GM18873 (cell line): ENCODE measurements around the gene FAM13A.
"Not testable (repeated sequence)": the region's sequence is repeated elsewhere in the genome, so short reads cannot be mapped to it uniquely, and the experiment has no call there.

Experiments
- ATAC-seq: cut with Tn5 transposase; IDR thresholded peaks from one replicate; pipeline ENCODE4 v1.9.1; 2021; ENCODE audit warnings: mild to moderate bottlenecking, moderate library complexity, moderate number of reproducible peaks; ENCODE audit not compliant: unreplicated experiment, low FRiP score

Gene FAM13A

DNA sequence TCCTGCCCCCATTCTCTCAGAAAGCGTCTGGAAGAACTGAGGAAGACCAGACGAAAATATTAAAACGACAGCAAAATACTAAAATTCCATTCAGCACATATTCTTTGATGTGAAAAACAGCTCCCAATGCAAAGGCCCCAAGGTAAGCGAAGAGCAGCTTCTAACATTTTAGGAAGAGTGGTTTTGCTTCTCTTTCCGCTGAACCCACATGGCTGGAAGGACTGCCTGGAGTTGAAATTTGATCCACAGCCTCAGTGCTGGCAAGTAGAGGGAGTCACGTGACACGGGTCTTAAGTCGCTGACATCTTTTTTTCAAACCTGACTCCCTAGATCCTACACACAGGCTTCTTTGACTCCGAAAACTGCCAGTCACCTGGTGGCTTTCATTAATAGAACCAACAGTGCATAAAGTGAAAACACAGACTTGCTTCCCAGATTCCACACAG, at the start of gene FAM13A:
FAM13A (minus strand) TSS at position 233 of the 446 bp plus-strand sequence; CDS start at position 12, 221 bp downstream.
- ATAC-seq: no peak

DNA sequence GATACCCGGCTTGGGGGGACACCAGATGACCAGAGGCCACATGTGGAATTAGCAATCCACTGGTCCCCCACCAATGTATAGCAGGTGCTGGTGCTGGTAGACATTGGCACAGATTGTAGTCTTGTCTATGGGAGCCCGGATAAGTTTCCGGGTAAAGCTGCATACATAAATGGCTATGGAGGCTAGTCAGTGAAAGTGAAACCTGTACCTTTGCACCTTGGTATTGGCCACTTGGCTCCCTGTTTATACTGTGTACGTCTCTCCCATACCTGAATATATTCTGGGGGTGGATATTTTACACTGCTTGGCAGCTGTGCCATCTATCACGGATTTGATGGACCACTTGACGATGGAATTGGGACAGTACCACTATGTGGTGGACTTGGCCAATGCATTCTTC, 48.7 kb upstream of the FAM13A start:
- ATAC-seq: no peak

DNA sequence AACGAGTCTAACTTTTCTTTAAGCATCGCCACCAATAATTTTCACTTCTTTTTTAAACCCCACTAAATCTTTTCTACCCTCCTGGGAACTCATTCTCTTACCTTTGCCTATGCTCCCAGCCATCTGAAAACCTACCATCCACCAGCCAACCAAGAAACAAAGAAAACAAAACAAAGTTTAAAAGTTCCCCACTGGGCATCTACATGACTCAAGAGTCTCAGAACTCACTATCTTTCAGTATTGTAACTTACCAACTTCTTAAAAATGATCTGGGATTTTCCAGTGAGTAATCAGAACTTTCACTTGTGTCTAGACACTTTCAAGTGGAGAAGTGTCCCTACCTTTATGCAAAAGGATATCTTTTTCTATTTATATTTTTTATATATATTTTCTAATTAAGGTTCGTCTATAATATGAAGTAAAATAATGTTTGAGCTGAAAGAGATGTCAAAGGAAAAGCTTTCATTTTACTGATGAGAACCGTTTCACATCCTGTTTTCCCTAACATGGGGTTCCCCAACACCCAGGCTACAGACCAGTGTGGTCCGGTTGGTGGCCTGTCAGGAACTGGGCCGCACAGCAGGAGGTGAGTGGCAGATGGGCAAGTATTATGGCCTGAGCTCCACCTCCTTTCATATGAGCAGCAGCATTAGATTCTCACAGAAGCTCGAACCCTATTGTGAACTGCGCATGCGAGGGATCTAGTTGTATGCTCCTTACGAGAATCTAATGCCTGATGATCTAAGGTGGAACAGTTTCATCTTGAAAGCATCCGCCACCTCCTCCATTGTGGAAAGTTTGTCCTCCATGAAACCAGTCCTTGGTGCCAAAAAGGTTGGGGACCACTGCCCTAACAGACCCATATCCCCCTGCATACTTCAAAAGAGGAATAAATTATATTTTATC, 44.5 kb upstream of the FAM13A start:
- ATAC-seq: peak; percentile 95

DNA sequence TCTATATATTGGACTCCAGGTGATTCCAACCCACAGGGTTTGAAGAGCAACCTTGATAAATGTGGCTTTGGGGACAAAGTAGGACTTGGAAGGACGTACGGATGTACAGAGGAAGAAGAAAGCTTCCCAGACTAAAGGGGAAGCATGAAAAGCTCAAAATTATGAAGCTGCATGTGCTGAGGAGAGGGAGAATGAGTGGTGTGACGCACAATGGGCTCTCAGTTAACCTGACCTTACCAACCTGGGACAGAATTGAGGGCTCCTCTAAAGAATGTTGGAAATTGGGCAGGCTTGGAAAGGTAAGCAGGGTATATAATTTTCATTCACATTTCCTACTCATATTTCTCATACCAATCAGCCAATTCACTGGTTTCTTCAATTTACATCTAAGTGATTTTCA, 43.9 kb upstream of the FAM13A start:
- peak; percentile 4 for ATAC-seq

DNA sequence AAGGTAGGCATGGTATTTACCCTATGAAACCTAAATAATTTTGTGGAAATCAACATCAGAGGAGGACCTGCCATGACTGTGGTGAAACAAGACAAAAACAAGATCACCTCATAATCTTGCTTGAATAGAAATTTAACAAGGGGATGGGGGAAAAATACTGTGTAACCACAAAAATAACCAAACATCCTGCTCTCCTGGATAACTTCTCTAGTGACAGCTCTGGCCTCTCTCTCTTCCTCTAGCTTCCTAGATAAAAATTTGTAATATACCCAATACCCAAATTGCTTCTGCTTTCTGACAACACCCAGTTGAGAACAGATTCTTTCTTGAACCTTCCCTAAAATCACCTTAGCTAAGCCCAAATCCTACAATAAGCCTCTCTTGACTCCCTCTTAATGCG, 42.5 kb upstream of the FAM13A start:
- no peak for ATAC-seq

DNA sequence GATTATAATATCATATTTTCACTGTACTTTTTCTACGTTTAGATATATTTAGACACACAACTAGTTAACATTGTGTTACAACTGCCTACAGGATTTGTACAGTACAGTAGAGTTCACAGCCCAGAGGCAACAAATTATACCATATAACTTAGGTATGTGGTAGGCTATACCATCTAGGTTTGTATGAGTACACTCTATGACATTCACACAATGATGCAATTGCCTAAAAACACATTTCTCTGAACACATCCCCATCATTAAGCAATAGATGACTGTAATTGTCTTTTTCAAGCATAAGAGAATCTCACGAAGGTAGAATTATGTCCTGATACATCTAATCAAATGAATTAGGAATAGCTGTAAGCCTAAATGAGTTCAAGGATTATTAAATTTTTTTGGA, 42.0 kb upstream of the FAM13A start:
- ATAC-seq: no peak

DNA sequence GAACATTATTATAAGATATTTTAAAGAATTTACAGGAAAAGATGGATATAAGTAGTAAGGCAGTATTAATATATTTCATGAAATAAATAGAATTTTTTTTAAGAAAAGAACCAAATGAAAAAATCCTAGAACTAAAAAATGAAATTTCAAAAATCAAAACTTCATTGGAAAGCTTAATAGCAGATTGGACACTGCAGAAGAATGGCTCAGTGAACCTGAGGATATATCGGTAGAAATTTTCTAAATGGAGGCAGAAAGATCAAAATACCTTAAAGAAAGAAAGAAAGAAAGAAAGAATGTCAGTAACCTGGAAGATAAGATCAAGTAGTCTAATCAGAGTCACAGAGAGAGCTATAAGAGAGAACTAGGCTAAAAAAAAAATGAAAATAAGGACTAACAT, 21.3 kb upstream of the FAM13A start:
- ATAC-seq: no peak

DNA sequence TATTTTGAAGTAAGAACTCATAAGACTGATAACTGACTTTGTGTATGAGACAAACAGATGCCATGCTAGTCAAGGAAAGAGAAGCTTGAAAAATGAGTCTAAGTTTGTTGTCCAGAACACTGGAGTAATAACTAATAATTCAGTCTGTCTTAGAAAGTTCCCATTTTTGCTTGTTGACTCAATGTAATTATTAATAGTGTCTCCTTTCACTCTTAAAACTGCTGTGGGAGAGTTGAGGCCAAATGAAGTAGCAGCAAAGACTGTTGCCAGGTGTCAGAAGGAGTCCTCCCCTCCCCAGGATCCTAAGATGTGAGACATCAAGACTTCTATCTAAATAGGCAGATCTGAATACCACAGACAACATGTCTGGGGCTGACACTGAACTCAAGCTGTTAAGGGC, 20.8 kb upstream of the FAM13A start:
- no peak for ATAC-seq

DNA sequence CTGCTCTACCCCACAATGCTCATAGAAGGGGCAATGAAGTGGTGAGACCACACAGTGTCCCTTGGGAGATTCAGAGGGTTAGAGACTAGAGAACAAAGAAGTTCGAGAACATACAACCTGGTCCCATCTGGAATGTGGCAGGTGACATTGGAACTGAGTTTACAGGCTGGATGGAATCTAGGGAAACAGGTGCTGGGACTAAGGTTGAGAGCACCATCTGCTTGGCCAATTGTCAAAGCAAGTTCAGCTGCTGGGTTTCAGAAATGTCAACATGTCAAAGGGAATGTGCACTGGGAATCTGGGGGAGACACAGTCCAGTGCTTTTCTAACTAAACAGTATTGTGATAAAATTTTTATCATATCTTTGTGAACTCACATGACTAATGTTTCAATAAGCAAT, 15.9 kb upstream of the FAM13A start:
- no peak for ATAC-seq

DNA sequence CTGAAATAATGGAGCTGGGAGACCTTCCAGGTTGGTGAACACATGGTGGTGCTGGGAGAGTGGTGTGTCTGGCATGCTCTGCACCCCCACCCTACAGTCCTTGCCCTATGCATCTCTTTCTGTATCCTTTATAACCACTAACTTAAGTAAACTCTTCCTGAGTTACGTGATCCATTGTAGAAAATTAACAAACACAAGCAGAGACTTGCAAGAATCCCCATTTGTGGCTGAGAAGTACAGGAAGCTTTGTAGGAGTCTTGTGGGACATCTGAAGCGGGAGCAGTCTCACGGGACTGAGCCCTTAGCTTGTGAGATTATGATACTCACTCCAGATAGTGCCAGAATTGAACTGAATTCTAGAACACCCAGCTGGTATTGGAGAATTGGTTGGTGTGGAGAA, 14.3 kb upstream of the FAM13A start:
- no peak for ATAC-seq

DNA sequence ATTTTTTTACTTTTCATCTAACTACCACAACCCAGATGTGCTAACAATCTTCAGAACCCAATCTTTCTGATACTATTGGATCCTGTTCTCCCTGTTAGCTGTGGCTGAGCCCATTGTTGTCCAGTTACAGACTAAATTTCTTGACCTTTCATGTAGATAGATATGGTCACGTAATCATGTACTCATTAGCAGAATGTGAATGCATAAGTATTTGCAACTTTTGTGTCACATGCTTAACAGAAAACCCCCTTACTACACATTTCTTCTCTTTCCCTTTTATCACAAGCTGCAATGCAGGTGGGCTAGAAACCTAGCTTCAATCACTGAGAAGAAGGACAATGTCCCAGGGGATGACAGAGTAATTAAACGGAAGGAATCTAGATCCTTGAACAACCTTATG, 13.1 kb upstream of the FAM13A start:
- peak; percentile 56 for ATAC-seq

DNA sequence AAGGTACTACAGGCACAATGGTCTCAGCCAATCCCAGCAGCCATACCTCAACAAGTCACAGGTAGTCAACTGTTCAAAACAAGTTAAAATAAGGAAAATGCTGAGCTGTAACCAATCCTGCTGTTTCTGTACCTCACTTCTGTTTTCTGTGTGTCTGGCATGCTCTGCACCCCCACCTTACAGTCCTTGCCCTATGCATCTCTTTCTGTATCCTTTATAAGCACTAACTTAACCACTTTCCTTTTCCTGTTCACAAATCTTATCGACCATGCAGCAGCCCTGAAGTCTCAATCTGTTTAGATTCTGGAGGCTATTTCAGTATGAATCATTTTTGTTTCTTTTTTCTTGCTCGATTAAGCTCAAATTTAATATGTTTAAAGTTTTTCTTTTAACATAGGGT, 12.5 kb upstream of the FAM13A start:
- ATAC-seq: peak; percentile 76

DNA sequence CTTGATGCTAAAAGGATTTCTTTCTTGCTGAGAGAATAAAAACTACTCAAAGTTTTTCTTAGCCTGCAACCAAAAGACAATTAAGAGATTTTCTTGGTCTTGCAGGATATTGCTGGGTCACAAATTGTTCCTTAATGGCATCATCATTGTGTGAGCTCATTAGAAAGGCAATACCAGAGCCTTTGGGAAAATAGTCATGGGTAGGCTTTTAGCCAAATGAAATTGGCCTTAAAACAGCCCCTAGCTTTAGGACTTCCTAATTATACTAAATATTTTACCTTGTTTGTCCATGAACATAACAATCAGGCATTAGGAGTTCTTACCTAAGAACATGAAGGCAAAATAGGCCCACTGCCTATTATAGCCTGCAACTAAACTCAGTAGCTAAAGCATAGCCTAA, 10.4 kb upstream of the FAM13A start:
- no peak for ATAC-seq

DNA sequence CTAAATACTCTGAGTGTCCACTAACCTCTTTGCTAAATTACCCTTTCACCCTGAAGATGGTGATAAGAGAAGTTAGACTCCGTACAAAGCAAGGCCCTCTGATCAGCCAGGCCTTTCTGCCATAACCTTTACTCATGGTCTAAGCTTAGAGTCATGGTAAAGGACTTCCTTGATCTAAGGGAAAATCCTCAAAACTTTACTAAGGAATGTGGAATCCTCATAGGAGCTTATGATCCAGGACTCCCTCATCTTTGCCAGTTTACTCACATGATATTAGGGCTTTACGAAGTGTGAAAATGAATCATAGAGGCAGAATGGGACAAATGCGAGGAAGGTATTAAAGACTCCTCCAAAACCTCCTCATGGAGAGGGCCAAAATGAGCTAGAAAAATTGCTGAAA, 7.9 kb upstream of the FAM13A start:
- ATAC-seq: no peak

DNA sequence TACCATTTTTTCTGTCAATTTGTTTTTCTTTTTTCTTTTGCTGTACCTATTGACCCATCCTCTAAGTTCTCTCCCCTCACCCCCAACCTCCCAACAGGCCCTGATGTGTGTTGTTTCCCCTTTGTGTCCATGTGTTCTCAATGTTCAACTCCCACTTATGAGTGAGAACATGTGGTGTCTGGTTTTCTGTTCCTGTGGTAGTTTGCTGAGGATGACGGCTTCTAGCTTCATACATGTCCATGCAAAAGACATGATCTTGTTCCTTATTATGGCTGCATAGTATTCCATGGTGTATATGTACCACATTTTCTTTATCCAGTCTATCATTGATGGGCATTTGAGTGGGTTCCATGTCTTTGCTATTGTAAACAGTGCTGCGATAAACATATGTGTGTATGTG, 859 bp upstream of the FAM13A start:
- not testable (repeated sequence) for ATAC-seq

DNA sequence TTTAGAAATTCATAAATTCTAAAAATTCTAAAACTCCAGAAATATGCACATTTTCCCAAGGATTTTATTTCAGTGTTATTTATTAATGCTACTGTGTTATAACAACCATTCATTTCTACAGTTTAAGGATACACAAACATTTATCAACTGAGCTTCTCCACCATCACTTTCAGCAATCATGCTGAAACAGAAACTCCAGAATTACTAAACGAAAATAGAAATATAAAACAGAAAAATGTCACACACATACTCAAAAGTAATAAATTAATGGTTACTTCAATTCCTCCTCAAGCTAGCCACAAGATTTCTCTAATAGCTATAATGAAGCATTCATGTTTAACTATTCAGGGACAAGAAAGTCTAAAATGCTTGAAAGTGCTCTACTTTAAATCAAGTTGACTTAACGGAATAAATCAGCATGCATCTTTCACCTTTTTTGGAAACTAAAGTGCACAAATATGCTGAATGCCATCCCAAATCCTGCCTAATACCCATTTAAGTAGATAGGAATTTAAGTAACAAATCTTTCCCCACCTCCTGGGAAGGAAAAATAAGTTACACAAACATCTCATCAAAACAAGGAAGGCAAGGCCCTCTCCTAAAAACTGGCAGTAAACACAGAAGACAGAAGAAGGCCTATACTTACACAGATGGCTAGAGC, 563 bp downstream of the FAM13A start:
- ATAC-seq: no peak

DNA sequence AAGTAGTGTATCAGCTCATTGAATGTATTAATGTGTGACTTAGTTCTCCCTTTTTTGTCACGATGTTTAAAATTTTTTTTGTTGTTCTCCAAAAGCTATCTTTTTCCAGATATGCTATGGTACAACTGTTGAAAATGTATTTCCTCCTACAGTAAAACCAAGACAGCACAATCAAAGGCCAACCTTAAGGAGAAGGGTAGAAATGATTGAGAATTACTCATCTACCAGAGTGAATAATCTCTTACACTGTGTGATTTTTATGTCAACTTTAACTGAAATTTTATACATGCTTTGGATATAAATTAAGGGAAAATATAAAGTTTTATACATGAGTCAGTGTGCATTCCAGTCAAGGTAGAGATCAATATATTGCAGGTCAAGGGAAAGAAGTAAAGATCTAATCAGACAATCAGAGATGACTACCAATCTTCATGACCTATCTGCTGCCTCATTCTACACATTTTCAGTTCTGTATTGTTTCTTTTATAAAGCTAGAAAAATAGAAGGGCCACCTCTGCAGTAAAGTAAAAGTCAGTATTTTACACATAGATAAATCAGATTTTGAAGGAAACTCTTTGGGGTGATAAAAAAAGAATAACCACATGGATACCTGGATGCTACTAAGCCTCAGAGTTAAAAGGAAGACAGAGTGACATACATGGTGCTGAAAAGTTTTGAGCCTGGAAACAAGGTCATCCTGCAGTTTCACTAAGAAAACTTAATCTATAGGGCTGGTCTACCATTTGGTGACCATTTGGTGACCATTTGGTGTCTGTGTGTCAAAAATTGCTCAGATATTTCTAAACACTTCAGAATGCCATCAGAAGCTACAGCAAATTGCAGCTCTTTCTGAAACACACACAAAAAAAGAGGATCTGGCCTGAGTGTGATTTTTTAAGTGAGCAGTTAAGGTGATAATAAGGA, 1.6 kb downstream of the FAM13A start:
- ATAC-seq: no peak

DNA sequence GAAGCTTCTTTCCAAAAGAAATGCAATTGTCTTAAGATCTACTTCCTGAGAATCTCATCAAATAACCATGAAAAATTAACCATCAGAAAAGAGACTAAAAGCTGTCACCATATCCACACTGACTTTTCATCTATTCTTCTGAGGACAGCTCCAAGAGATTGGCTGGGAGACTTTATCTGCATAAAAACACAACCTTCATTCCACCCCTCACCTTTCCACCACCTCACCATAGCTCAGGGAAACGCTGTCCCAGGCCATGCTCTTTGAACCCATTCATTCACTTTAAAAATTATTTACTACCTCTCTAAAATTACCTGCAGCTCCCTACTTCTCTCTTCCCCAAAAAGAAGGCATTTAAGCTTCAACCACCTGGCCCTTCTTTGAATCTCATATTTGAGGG, 2.4 kb downstream of the FAM13A start:
- no peak for ATAC-seq

DNA sequence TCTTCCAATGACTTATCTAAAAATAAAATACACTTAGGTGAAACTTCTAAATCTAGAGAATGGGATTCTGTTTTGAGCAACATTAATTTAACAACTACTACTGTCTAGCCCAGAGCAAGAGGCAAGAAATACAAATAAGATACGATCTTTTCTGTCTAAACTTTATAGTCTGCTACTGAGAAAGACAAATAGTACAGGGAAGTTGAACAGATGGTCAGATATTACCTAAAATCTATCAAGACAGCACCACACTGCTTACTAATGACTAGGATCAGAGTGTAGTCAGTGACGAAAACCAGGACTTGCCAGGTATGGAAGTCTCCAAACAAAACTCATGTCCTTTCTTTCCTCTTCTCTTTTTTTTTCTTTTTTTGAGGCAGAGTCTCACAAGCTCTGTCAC, 7.1 kb downstream of the FAM13A start:
- no peak for ATAC-seq

DNA sequence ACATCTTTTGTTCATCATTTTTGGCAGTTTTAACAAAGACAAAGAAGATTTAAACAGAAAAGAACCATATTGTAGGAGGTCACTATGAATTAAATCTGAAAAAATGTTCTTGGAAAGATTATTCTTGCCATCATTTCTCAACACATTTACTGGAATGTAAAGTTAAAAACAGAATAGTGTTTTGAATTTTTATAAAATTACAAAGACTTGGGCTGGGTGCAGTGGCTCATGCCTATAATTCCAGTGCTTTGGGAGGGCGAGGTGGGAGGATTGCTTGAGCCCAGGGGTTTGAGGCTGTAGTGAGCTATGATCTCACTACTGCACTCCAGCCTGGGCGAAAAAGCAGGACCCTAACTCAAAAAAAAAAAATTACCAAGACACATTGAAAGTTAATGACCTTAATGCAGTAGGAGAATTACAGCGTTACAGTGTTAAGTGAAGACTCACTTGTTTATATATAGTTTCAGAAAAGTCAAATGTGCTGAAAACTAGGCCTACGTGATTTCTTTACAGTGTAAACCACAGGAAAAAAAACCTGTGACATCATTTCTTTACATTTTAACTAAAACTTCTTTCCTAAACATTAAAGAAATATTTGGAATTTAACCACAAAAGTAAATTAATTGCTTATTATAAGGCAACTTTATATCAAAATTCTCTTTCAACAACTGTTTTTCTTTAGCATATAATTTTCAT, 7.9 kb downstream of the FAM13A start:
- ATAC-seq: no peak
